ENCODE data around the gene NSD2. TPM values are rescaled to one million over a fixed set of nuclear protein-coding genes. Genes with fewer than 3 reads are reported as not detected.

The NSD2 gene
- total RNA-seq, 1 experiment from 2014 or later: 128 TPM

- H3K4me3 Mint-ChIP-seq: no peak overlapping the region
- no peaks in the 10 kb centered on the region for H3K9me3 Mint-ChIP-seq
- POLR2A ChIA-PET: no interaction called here
- H3K27me3 Mint-ChIP-seq (ENCODE audit: low read depth): no peaks in the 10 kb centered on the region
- CTCF ChIA-PET: no interaction called here
- H3K36me3 Mint-ChIP-seq: peaks cover 36% of the 10 kb centered on the region
- TF ChIP-seq CREB1 (CRISPR knock-in tag; IDR thresholded peaks at IDR 0.05): no peak
- TF ChIP-seq NFYB (CRISPR knock-in tag; conservative IDR thresholded peaks at IDR 0.05; ENCODE audit: low read depth): no peak
- TF ChIP-seq RORB (CRISPR knock-in tag; IDR thresholded peaks at IDR 0.05): no peak
- TF ChIP-seq MXD4 (CRISPR knock-in tag; IDR thresholded peaks at IDR 0.05; ENCODE audit: borderline replicate concordance): no peak
- TF ChIP-seq TCF7 (CRISPR knock-in tag; IDR thresholded peaks at IDR 0.05; ENCODE audit: low read depth): no peak
- TF ChIP-seq CREM (CRISPR knock-in tag; IDR thresholded peaks at IDR 0.05): no peak
- H3K4me1 Mint-ChIP-seq: 0 out of 2 replicates have a peak, but pooled peaks cover 4% of the 10 kb centered on the region
- no peak overlapping the region for H3K27ac Mint-ChIP-seq
- DNase-seq (ENCODE audit: low spot score) (no peak), ATAC-seq (no peak)
Measured at GRCh38 chr4:1985780-1986577, 114.8 kb downstream of the NSD2 start.

DNA sequence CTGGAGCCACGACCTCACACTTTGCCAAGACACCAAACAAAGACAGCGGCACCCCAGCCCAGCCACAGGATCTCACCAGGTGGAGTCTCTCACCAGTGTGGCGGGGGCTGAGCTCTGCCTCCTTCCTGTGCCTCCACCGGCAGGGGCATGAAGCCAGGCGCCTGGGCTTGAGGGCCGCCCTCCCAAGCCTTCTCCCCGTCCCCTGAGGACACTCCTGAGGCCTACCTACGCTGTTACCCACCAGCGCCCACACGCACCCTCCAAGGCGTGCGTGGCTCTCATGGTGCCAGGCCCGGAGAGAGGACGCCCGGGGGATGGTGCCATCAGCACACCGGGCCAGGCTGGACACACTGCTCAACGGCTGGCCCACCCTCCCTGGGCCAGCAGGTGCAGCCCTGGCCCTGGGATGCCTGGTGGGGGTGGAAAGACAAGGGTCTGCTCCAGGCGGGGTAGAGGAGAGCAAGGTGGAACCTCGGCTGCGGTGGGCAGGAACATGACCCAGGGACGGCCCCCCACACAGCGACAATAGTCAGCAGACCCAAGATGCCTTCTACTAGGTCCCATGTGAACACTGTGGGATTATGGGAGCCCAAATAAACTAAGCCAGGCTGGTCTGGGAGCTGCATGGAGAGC is 115.5 kb downstream of the NSD2 start:
- ATAC-seq: no peak
- Mint-ChIP-seq H3K36me3 (peaks cover 34% of the 10 kb centered on the region), H3K27me3 (ENCODE audit: low read depth) (no peaks in the 10 kb centered on the region), H3K9me3 (no peaks in the 10 kb centered on the region), H3K27ac (no peak overlapping the region), H3K4me3 (no peak overlapping the region), H3K4me1 (no peaks in the 10 kb centered on the region)
- no peak for DNase-seq (ENCODE audit: low spot score)
- ChIA-PET CTCF (no interaction called here), POLR2A (no interaction called here)
- TF ChIP-seq SP1 (CRISPR knock-in tag; conservative IDR thresholded peaks at IDR 0.05): no peak
- no peak for TF ChIP-seq ZNF512 (CRISPR knock-in tag; IDR thresholded peaks at IDR 0.05; ENCODE audit: borderline replicate concordance)
- no peak for TF ChIP-seq JAZF1 (CRISPR knock-in tag; IDR thresholded peaks at IDR 0.05)
- TF ChIP-seq ATF1 (CRISPR knock-in tag; IDR thresholded peaks at IDR 0.05): no peak
- TF ChIP-seq IRF1 (CRISPR knock-in tag; IDR thresholded peaks at IDR 0.05): no peak
- TF ChIP-seq TCF7 (CRISPR knock-in tag; IDR thresholded peaks at IDR 0.05; ENCODE audit: low read depth): no peak
- TF ChIP-seq, protein P1, sequence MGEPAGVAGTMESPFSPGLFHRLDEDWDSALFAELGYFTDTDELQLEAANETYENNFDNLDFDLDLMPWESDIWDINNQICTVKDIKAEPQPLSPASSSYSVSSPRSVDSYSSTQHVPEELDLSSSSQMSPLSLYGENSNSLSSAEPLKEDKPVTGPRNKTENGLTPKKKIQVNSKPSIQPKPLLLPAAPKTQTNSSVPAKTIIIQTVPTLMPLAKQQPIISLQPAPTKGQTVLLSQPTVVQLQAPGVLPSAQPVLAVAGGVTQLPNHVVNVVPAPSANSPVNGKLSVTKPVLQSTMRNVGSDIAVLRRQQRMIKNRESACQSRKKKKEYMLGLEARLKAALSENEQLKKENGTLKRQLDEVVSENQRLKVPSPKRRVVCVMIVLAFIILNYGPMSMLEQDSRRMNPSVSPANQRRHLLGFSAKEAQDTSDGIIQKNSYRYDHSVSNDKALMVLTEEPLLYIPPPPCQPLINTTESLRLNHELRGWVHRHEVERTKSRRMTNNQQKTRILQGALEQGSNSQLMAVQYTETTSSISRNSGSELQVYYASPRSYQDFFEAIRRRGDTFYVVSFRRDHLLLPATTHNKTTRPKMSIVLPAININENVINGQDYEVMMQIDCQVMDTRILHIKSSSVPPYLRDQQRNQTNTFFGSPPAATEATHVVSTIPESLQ (CRISPR knock-in tag; IDR thresholded peaks at IDR 0.05): no peak
- TF ChIP-seq USF1 (CRISPR knock-in tag; IDR thresholded peaks at IDR 0.05): no peak
- TF ChIP-seq, protein P2, sequence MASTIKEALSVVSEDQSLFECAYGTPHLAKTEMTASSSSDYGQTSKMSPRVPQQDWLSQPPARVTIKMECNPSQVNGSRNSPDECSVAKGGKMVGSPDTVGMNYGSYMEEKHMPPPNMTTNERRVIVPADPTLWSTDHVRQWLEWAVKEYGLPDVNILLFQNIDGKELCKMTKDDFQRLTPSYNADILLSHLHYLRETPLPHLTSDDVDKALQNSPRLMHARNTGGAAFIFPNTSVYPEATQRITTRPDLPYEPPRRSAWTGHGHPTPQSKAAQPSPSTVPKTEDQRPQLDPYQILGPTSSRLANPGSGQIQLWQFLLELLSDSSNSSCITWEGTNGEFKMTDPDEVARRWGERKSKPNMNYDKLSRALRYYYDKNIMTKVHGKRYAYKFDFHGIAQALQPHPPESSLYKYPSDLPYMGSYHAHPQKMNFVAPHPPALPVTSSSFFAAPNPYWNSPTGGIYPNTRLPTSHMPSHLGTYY (CRISPR knock-in tag; IDR thresholded peaks at IDR 0.05): no peak
- TF ChIP-seq PREB (CRISPR knock-in tag; IDR thresholded peaks at IDR 0.05; ENCODE audit: borderline replicate concordance): no peak
- TF ChIP-seq SMAD4 (CRISPR knock-in tag; IDR thresholded peaks at IDR 0.05): no peak
- no peak for TF ChIP-seq MAX (CRISPR knock-in tag; IDR thresholded peaks at IDR 0.05)

Measured in WTC11 (cell line).